ENCODE data around the gene P4HB.
A peak's percentile ranks its signal among the peaks of the same experiment; 100 is the strongest.

P4HB gene

DNA sequence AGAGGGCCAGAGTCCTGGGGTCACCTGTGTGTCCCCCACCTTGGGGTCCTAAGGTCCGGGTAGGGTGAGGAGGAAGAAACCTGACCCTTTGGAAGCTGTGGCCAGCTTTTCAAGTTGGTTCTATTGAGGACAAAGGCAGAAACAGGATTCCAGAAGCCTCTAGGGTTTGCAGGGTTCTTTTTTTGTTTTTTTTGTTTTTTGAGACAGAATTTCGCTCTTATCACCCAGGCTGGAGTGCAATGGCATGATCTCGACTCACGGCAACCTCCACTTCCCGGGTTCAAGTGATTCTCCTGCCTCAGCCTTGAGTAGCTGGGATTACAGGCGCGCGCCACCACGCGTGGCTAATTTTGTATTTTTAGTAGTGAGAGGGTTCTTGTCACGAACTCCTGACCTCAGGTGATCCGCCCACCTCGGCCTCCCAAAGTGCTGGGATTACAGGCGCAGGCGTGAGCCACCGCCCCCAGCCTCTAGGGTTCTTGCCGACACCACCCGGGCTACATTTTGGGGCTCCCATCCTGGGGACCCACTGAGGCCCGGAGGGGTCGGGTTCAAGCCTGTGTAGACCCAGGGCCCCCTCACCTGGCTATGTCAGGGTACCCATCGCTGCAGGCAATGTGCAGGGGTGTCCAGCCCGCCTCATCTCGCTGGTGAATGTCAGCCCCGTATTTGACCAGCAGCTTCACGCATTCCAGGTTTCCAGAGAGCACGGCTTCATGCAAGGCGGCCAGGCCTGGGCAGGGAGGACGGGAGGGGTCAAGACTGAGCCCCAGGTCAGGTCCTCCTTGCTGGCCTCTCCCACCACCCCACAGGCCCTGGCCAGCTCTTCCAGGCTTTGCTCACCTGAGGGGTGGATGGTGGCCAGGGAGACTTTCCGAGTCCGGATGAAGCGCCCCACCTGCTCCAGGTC lies 26.2 kb downstream of the P4HB start:
- Mint-ChIP-seq H3K4me1 (peaks cover 38% of the 10 kb centered on the region), H3K9me3 (no peaks in the 10 kb centered on the region), H3K27ac (peak overlapping the region; percentile 84), H3K27me3 (no peaks in the 10 kb centered on the region), H3K4me3 (peak overlapping the region; percentile 81), H3K36me3 (no peaks in the 10 kb centered on the region)
- ATAC-seq = no peak

- Mint-ChIP-seq H3K27ac (peak within 1 kb of the TSS; percentile 84), H3K4me3 (peak within 1 kb of the TSS; percentile 82), H3K27me3 (no peaks in the 10 kb centered on the region), H3K4me1 (peaks cover 43% of the 10 kb centered on the region), H3K9me3 (no peaks in the 10 kb centered on the region), H3K36me3 (no peaks in the 10 kb centered on the region)
- peak; percentile 92 for ATAC-seq
Observed at GRCh38 chr17:81833160-81833920, 27.0 kb downstream of the P4HB start, which contains the start of gene MCRIP1. Gene MCRIP1, minus strand, starts transcription at chr17:81833291. Its CDS starts 8,785 bp downstream, at chr17:81824506.

GRCh38 chr17:81832608-81833159 lies 27.7 kb downstream of the P4HB start:
- peak overlapping the region; percentile 82 for H3K4me3 Mint-ChIP-seq
- peaks cover 45% of the 10 kb centered on the region for H3K4me1 Mint-ChIP-seq
- peak; percentile 59 for ATAC-seq
- H3K27ac Mint-ChIP-seq = peak overlapping the region; percentile 84
- H3K9me3 Mint-ChIP-seq = no peaks in the 10 kb centered on the region
- H3K36me3 Mint-ChIP-seq = no peaks in the 10 kb centered on the region
- H3K27me3 Mint-ChIP-seq = no peaks in the 10 kb centered on the region

DNA sequence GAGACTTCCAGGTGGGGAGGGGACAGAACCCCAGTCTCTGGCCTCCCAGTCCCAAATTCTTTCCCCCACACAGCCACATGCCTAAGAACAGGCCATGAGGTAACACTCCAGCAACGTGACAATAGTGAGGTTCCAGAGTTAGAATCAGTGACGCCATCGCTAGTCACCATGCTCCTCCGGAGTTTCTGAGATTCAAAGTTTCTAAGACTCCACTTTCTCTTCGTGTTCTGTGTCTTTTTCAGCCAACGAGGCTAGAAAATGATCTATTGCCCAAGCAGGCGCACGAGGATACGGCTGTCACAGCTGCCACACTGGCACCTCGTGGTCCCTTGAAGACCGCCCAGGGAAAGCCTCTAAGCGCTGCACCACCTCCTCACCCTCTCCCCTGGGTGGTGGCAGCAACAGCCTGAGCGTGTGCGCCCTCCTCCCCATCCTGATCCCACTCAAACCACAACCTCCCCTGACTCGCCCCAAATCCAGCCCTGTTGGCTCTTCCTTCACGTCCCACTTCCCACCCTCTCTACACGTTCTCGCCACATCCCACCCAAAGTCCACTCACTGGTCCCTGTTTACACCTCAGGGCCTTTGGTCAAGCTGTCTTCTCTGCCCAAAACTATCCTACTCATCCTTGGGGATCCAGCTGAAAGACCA lies 28.3 kb downstream of the P4HB start:
- Mint-ChIP-seq H3K9me3 (no peaks in the 10 kb centered on the region), H3K4me1 (peaks cover 45% of the 10 kb centered on the region), H3K4me3 (peak overlapping the region; percentile 82), H3K27me3 (no peaks in the 10 kb centered on the region), H3K36me3 (no peaks in the 10 kb centered on the region), H3K27ac (peak overlapping the region; percentile 84)
- ATAC-seq = peak; percentile 52

- peaks cover 45% of the 10 kb centered on the region for H3K4me1 Mint-ChIP-seq
- H3K36me3 Mint-ChIP-seq = no peaks in the 10 kb centered on the region
- H3K4me3 Mint-ChIP-seq = peak overlapping the region; percentile 82
- no peaks in the 10 kb centered on the region for H3K9me3 Mint-ChIP-seq
- H3K27me3 Mint-ChIP-seq = no peaks in the 10 kb centered on the region
- ATAC-seq = no peak
- H3K27ac Mint-ChIP-seq = peak overlapping the region; percentile 84
Observed at GRCh38 chr17:81831563-81831956, 28.8 kb downstream of the P4HB start.

GRCh38 chr17:81829858-81830257 lies 30.5 kb downstream of the P4HB start:
- Mint-ChIP-seq H3K27ac (no peak overlapping the region), H3K4me3 (no peak overlapping the region), H3K27me3 (no peaks in the 10 kb centered on the region), H3K36me3 (peaks cover 7% of the 10 kb centered on the region), H3K9me3 (no peaks in the 10 kb centered on the region), H3K4me1 (peaks cover 46% of the 10 kb centered on the region)
- ATAC-seq = no peak

- peaks cover 11% of the 10 kb centered on the region for H3K36me3 Mint-ChIP-seq
- no peaks in the 10 kb centered on the region for H3K27me3 Mint-ChIP-seq
- H3K27ac Mint-ChIP-seq = no peak overlapping the region
- H3K9me3 Mint-ChIP-seq = no peaks in the 10 kb centered on the region
- peaks cover 44% of the 10 kb centered on the region for H3K4me1 Mint-ChIP-seq
- H3K4me3 Mint-ChIP-seq = no peak overlapping the region
- ATAC-seq = no peak
Observed at GRCh38 chr17:81828656-81829055, 31.7 kb downstream of the P4HB start.

DNA sequence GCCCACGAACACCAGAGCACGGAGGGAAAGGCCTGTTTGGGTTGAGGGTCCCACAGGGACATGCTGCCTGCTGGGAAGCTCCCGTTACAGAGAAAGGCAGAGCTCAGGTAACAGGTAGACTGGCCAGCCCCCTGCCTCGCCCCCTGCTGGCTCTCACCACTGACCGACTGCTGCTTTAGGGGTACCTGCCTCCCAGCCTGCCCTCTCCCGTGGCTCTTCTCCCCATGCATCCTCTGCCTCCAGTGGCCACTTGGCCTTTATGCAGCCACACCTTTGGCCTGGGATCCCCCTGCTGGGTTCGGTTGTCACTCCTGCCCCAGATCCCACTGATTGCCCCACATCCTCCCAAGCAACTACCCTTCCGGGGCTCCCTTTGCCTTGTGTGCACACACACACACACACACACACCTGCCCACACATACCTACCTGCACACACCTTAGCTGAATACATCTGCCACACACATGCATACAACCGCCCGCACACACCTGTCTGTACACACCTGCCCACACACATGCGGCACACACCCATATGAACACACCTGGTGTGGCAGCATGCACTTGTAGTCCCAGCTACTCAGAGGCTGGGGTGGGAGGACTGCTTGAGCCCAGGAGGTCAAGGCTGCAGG lies 34.4 kb downstream of the P4HB start:
- Mint-ChIP-seq H3K9me3 (no peaks in the 10 kb centered on the region), H3K36me3 (peaks cover 15% of the 10 kb centered on the region), H3K4me3 (no peak overlapping the region), H3K27me3 (no peaks in the 10 kb centered on the region), H3K27ac (no peak overlapping the region), H3K4me1 (peaks cover 27% of the 10 kb centered on the region)
- no peak for ATAC-seq

DNA sequence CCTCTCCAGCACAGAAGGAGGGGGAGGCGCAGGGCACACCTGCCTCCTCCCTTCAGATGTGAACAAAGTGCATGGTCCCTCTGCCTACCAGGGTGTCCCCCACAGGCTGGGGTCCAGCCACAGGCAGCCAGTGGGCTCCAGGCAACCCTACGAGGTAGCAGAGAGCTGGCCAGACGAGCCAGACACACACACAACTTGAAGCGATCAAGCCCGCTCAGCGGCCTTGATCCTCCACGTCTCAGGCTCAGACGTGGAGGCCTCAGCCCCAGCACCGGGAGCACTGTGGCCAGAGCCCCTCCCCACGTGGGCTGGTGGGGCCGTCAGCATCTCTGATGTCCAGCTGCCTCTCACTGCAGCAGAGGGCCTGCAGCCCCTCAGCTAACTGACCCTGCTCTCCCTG lies 35.7 kb downstream of the P4HB start:
- no peaks in the 10 kb centered on the region for H3K27me3 Mint-ChIP-seq
- H3K27ac Mint-ChIP-seq = no peak overlapping the region

DNA sequence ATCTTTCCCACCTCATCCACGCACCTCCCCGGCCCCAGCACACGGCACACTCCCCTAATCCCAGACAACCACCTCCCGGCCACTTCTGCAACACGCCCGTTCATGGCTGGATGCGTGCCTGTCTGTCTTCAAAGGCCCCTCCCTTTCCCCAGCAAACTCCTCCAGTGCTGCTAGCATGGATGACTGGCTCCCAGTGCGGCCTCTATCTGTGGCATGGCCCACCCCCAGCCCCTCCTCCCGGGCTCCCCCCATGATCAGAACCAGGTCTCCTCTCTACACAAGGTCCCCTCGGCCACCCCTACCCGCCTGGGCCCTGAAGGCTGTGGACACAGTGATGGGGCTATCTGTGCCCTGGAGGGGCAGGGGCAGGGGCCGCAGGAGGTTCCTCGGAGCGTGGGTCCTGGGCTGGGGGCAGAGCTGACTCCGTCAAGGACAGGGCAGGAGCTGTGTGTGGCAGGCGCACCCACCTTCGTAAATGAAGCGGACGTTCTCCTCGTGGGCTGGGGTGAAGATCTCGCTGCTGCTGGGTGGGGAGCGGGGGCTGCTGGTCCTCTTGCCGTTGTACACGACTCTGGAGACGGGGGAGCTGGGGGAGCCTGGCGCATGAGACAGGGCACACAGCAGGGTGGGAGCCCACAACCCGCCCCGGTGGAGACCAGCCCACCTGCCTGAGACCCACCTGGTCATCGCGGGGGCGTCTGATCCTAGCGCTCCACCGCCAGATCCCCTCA lies 36.4 kb downstream of the P4HB start:
- ATAC-seq = no peak
- no peak overlapping the region for H3K27ac Mint-ChIP-seq
- no peaks in the 10 kb centered on the region for H3K9me3 Mint-ChIP-seq
- H3K36me3 Mint-ChIP-seq = peaks cover 15% of the 10 kb centered on the region
- H3K27me3 Mint-ChIP-seq = no peaks in the 10 kb centered on the region
- no peak overlapping the region for H3K4me3 Mint-ChIP-seq
- peaks cover 16% of the 10 kb centered on the region for H3K4me1 Mint-ChIP-seq

More for the DNA sequence above, 35.7 kb downstream of the P4HB start:
- no peak for ATAC-seq
- H3K4me1 Mint-ChIP-seq = peaks cover 17% of the 10 kb centered on the region
- H3K9me3 Mint-ChIP-seq = no peaks in the 10 kb centered on the region
- peaks cover 15% of the 10 kb centered on the region for H3K36me3 Mint-ChIP-seq
- no peak overlapping the region for H3K4me3 Mint-ChIP-seq

GRCh38 chr17:81822996-81823819 lies 37.1 kb downstream of the P4HB start:
- Mint-ChIP-seq H3K4me3 (no peak overlapping the region), H3K9me3 (no peaks in the 10 kb centered on the region), H3K27ac (no peak overlapping the region), H3K4me1 (peaks cover 9% of the 10 kb centered on the region), H3K36me3 (peaks cover 15% of the 10 kb centered on the region), H3K27me3 (peaks cover under 1% of the 10 kb centered on the region)
- ATAC-seq = no peak

DNA sequence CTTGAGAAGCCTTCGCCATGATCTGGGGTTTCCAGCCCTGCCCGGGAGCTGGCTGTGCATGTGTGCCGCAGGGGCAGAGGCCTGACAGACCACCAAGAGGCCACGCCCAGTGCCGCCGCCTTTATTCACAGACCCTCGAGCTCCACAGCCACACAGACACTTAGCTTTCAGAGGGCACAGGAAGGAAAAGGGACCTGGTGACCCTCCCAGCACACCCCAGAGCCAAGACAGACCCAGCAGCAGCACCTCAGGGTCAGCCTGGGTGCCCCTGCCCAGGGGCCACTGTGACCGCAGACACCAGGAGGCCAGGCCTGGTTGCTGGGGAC lies 38.1 kb downstream of the P4HB start:
- Mint-ChIP-seq H3K4me1 (peaks cover 8% of the 10 kb centered on the region), H3K27ac (no peak overlapping the region), H3K9me3 (no peaks in the 10 kb centered on the region), H3K27me3 (peaks cover 9% of the 10 kb centered on the region), H3K4me3 (no peak overlapping the region), H3K36me3 (peaks cover 15% of the 10 kb centered on the region)
- no peak for ATAC-seq

- Mint-ChIP-seq H3K4me3 (no peak overlapping the region), H3K9me3 (no peaks in the 10 kb centered on the region), H3K27ac (no peak overlapping the region), H3K27me3 (peaks cover 15% of the 10 kb centered on the region), H3K36me3 (peaks cover 15% of the 10 kb centered on the region), H3K4me1 (peaks cover 8% of the 10 kb centered on the region)
- no peak for ATAC-seq
Observed at GRCh38 chr17:81821603-81822311, 38.6 kb downstream of the P4HB start.

Data from stimulated activated memory B cell treated with anti-CD40 and anti-IgM and Interleukin-4, amounts not matched to agents 10 μg/mL and 1 μg/mL and 100 μg/mL, for 72 hours (primary cell).